Common myeloid progenitor, CD34-positive (primary cell): ENCODE results near the gene KRI1.
A peak's percentile ranks its signal among the peaks of the same experiment; 100 is the strongest.
"Not testable (repeated sequence)": the region's sequence is repeated elsewhere in the genome, so short reads cannot be mapped to it uniquely, and the experiment has no call there.

ENCODE experiments used
- CTCF ChIA-PET: fragments of 350-600 bp; sonication (Branson Sonifier 250); formaldehyde crosslinking; loops from one replicate; lab custom pipeline; 2021; ENCODE audit warnings: antibody characterized with exemption; lab: Charles Lee
- POLR2A ChIA-PET: fragments of 350-600 bp; sonication (Branson Sonifier 250); formaldehyde crosslinking; loops from one replicate; lab custom pipeline; 2021; ENCODE audit warnings: antibody characterized with exemption; lab: Charles Lee
- DNase-seq, 3 donors: peaks; one replicate each; pipeline versions ENCODE4 v3.0.0 to v3.0.0-alpha.2; 2013
- H3K27ac ChIP-seq, 2 experiments: 1 replicate in 1 of 2; 2 replicates in 1 of 2; pipeline ENCODE4 v1.7.0; 2013; ENCODE audit warnings: inconsistent platforms in 2 of 2, low read length in 2 of 2, mild to moderate bottlenecking in 2 of 2, low read depth in 1 of 2, moderate library complexity in 1 of 2; ENCODE audit not compliant: severe bottlenecking in 2 of 2, insufficient read depth in 1 of 2, poor library complexity in 1 of 2
- H3K27me3 ChIP-seq, 5 experiments: replicated peaks in 2 of 5; 1 replicate in 3 of 5; 2 replicates in 2 of 5; pipeline versions ENCODE4 v1.6.1 to v1.7.0; 2013; ENCODE audit warnings: low read length in 4 of 5, mild to moderate bottlenecking in 2 of 5, moderate library complexity in 2 of 5, inconsistent platforms in 1 of 5; ENCODE audit not compliant: insufficient read depth in 5 of 5, control insufficient read depth in 4 of 5
- H3K36me3 ChIP-seq, 4 experiments: 1 replicate in 2 of 4; 2 replicates in 2 of 4; pipeline versions ENCODE4 v1.6.1 to v1.7.0; 2013; ENCODE audit warnings: low read length in 3 of 4, control low read depth in 1 of 4, mild to moderate bottlenecking in 1 of 4; ENCODE audit not compliant: control insufficient read depth in 4 of 4, insufficient read depth in 4 of 4
- H3K4me1 ChIP-seq, 4 experiments: 1 replicate in 3 of 4; 2 replicates in 1 of 4; pipeline versions ENCODE4 v1.6.1 to v1.7.1; 2013; ENCODE audit warnings: low read length in 3 of 4, mild to moderate bottlenecking in 3 of 4, control low read depth in 1 of 4, inconsistent platforms in 1 of 4, moderate library complexity in 1 of 4; ENCODE audit not compliant: control insufficient read depth in 4 of 4, insufficient read depth in 4 of 4; ENCODE audit errors: control extremely low read depth in 1 of 4
- H3K4me3 ChIP-seq, 7 experiments: 1 replicate in 4 of 7; 2 replicates in 3 of 7; pipeline versions ENCODE4 v1.5.1 to v1.7.0; 2013; ENCODE audit warnings: mild to moderate bottlenecking in 7 of 7, low read length in 6 of 7, moderate library complexity in 6 of 7, inconsistent platforms in 2 of 7, low read depth in 2 of 7, control low read depth in 1 of 7; ENCODE audit not compliant: insufficient read depth in 4 of 7, control insufficient read depth in 1 of 7; ENCODE audit errors: extremely low read depth in 1 of 7
- H3K9me3 ChIP-seq, 5 experiments: 1 replicate in 4 of 5; 2 replicates in 1 of 5; pipeline versions ENCODE4 v1.6.1 to v1.7.1; 2013; ENCODE audit warnings: low read length in 4 of 5, mild to moderate bottlenecking in 2 of 5, inconsistent platforms in 1 of 5, low read depth in 1 of 5, moderate library complexity in 1 of 5; ENCODE audit not compliant: control insufficient read depth in 4 of 5, insufficient read depth in 2 of 5; ENCODE audit errors: control extremely low read depth in 1 of 5
- WGBS: methylation state at CpG from one replicate; pipeline ENCODE4 v1.1.5; 2013; ENCODE audit not compliant: insufficient coverage; 5-methylcytosine and 5-hydroxymethylcytosine counted together

Gene KRI1

GRCh38 chr19:10551698-10552301 lies 14.0 kb downstream of the KRI1 start:
- no peaks in the 10 kb centered on the region for H3K9me3 ChIP-seq
- H3K27me3 ChIP-seq: no peaks in the 10 kb centered on the region
- ChIA-PET POLR2A (interaction anchor here (3.0 to 3.3 kb wide), 2 partner anchors 8 to 15 kb away, joined by 18 to 29 read pairs; partner anchors contain the start of genes ATG4D and KRI1), CTCF (interaction anchor here (0.8 to 5.5 kb wide), 6 partner anchors 10 to 135 kb away, joined by 3 to 64 read pairs (median 20); partner anchors contain the start of genes CDKN2D and KRI1)
- H3K27ac ChIP-seq: no peak overlapping the region
- 93% methylated on average over 4 of the region's 12 CpGs for WGBS
- DNase-seq: peak; percentile 61 to 76 (median 74)
- peak overlapping the region in 1 of 7 experiments; percentile 42 for H3K4me3 ChIP-seq
- peaks cover 8 to 71% (median 48%) of the 10 kb centered on the region in 4 experiments for H3K36me3 ChIP-seq
- peaks cover 3 to 61% (median 58%) of the 10 kb centered on the region in 4 experiments for H3K4me1 ChIP-seq

DNA sequence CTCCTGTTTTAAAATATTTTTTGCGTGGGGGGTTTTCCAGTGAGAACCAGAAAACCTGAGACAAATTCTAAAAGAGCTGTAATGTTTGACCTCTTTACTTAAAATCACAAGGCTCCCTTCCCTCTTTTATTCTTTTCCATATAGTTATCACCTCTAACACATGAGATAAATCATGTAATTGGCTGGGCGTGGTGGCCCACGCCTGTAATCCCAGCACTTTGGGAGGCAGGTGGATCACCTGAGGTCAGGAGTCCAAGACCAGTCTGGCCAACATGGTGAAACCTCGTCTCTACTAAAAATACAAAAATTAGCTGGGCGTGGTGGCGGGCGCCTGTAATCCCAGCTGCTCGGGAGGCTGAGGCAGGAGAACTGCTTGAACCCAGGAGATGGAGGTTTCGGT lies 14.8 kb downstream of the KRI1 start:
- DNase-seq, H3K9me3 ChIP-seq, H3K4me3 ChIP-seq, POLR2A ChIA-PET, H3K27me3 ChIP-seq, H3K27ac ChIP-seq: not testable (repeated sequence)
- CTCF ChIA-PET: interaction anchor here (0.9 to 5.5 kb wide), 3 partner anchors 9 to 78 kb away, joined by 3 to 37 read pairs (median 35); no protein-coding TSS in a partner anchor
- H3K4me1 ChIP-seq: peaks cover 3 to 56% (median 52%) of the 10 kb centered on the region in 4 experiments
- WGBS: 98% methylated on average over 7 of the region's 9 CpGs
- H3K36me3 ChIP-seq: peaks cover 8 to 69% (median 49%) of the 10 kb centered on the region in 4 experiments

GRCh38 chr19:10550336-10550735 lies 15.5 kb downstream of the KRI1 start:
- H3K36me3 ChIP-seq: peaks cover 8 to 66% (median 44%) of the 10 kb centered on the region in 4 experiments
- POLR2A ChIA-PET: no interaction called here
- peaks cover 0 to 49% (median 46%) of the 10 kb centered on the region in 4 experiments for H3K4me1 ChIP-seq
- DNase-seq: no peak
- H3K9me3 ChIP-seq: no peaks in the 10 kb centered on the region
- no peak overlapping the region for H3K27ac ChIP-seq
- no peaks in the 10 kb centered on the region for H3K27me3 ChIP-seq
- 100% methylated on average over 2 of the region's 6 CpGs for WGBS
- no peak overlapping the region for H3K4me3 ChIP-seq
- CTCF ChIA-PET: interaction anchor here (5.5 kb wide), 1 partner anchor 40 kb away, joined by 37 read pairs; no protein-coding TSS in a partner anchor

DNA sequence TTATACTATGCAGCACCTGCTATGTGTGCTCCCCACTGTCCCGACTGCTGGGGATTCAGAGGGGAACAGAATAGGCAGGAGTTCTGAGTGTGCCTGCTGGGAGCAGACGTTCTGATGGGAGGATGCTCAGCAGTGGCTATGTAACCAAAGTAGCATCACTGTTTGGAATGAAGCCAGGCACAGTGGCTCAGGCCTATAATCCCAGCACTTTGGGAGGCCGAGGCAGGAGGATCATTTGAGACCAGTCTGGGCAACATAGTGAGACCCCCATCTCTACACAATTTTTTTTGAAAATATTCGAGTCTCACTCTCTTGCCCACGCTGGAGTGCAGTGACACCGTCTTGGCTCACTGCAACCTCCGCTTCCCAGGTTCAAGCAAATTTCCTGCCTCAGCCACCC lies 16.1 kb downstream of the KRI1 start:
- 95% methylated on average over 6 of the region's 7 CpGs for WGBS
- peaks cover 0 to 49% (median 44%) of the 10 kb centered on the region in 4 experiments for H3K4me1 ChIP-seq

DNA sequence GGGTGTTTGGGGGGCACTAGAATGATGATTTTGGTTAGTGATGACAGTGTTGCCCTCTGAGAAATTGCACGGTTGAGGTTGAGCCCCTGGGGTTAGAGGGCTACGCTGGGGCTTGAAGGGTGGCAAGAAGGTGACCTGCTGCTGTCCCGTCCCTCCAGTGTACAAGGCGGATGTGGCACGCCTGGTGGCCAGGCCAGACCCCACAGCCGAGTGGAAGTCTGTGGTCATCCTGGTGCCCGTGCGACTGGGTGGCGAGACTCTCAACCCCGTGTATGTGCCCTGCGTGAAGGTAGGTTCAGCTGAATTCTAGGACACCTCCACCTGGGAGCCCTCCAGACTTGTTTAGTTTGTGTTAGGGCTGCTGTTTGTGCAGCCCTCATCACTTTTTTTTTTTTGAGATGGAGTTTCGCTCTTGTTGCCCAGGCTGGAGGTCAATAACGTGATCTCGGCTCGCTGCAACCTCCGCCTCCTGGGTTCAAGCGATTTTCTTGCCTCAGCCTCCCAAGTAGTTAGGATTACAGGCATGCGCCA lies 17.0 kb downstream of the KRI1 start:
- DNase-seq: no peak
- 97% methylated on average over 16 of the region's 18 CpGs for WGBS
- Histone ChIP-seq H3K27me3 (no peaks in the 10 kb centered on the region), H3K36me3 (peaks cover 8 to 56% (median 40%) of the 10 kb centered on the region in 4 experiments), H3K4me1 (peaks cover 0 to 46% (median 43%) of the 10 kb centered on the region in 4 experiments), H3K4me3 (no peak overlapping the region), H3K9me3 (no peaks in the 10 kb centered on the region), H3K27ac (no peak overlapping the region)
- ChIA-PET POLR2A (no interaction called here), CTCF (interaction anchor here (0.9 to 2.0 kb wide), 3 partner anchors 10 to 97 kb away, joined by 3 to 6 read pairs (median 4); no protein-coding TSS in a partner anchor)

More for the DNA sequence above, 16.1 kb downstream of the KRI1 start:
- no peaks in the 10 kb centered on the region for H3K27me3 ChIP-seq
- H3K9me3 ChIP-seq: no peaks in the 10 kb centered on the region
- DNase-seq: no peak
- ChIA-PET CTCF (no interaction called here), POLR2A (no interaction called here)
- H3K27ac ChIP-seq: no peak overlapping the region
- peaks cover 8 to 59% (median 40%) of the 10 kb centered on the region in 4 experiments for H3K36me3 ChIP-seq
- no peak overlapping the region for H3K4me3 ChIP-seq

- CTCF ChIA-PET: interaction anchor here (1.5 to 2.0 kb wide), 2 partner anchors 9 to 12 kb away, joined by 3 to 6 read pairs; no protein-coding TSS in a partner anchor
Measured at GRCh38 chr19:10546817-10547216, 19.0 kb downstream of the KRI1 start.

More at GRCh38 chr19:10546817-10547216, 19.0 kb downstream of the KRI1 start:
- H3K27ac ChIP-seq: no peak overlapping the region
- no peak overlapping the region for H3K4me3 ChIP-seq
- POLR2A ChIA-PET: no interaction called here
- WGBS: 97% methylated on average over 17 of the region's 17 CpGs
- peaks cover 0 to 34% (median 31%) of the 10 kb centered on the region in 4 experiments for H3K4me1 ChIP-seq
- H3K27me3 ChIP-seq: no peaks in the 10 kb centered on the region
- DNase-seq: no peak
- H3K9me3 ChIP-seq: no peaks in the 10 kb centered on the region
- peaks cover 8 to 40% (median 26%) of the 10 kb centered on the region in 4 experiments for H3K36me3 ChIP-seq
